ENCODE results near the gene ELP6. TPM values are rescaled to one million over a fixed set of nuclear protein-coding genes. Genes with fewer than 3 reads are reported as not detected.

ELP6 gene
- total RNA-seq: 10 to 100 TPM; 20.1 to 30.3 (median 25.0) TPM
- polyA plus RNA-seq: 10 to 100 TPM; 24.6 to 32.8 TPM
- long read RNA-seq, donor 1, transcript ELP6-206 (6 exons, 1,277 nt): minor isoform, 6 of 98 reads
- long read RNA-seq, donor 1, transcript ELP6-201 (7 exons, 1,401 nt): major isoform, 70 of 98 reads
- long read RNA-seq, donor 1, partial matches to known transcripts: 3 of 98 reads
- long read RNA-seq, donor 1, other reads (novel, unspliced or antisense): 17 of 98 reads
- long read RNA-seq, donor 2, transcript ELP6-201 (7 exons, 1,401 nt): major isoform, 19 of 40 reads
- long read RNA-seq, donor 2, partial matches to known transcripts: 17 of 40 reads
- long read RNA-seq, donor 2, other reads (novel, unspliced or antisense): 0 of 40 reads
- long read RNA-seq, donor 3, transcript ELP6-201 (7 exons, 1,401 nt): major isoform, 17 of 37 reads
- long read RNA-seq, donor 3, partial matches to known transcripts: 4 of 37 reads
- long read RNA-seq, donor 3, other reads (novel, unspliced or antisense): 13 of 37 reads

GRCh38 chr3:47513125-47513929 lies at the start of gene ELP6:
Gene ELP6 (minus strand): TSS chr3:47513712. CDS start chr3:47513590, 122 bp downstream.
- Histone ChIP-seq H3K9me3 (no peaks in the 10 kb centered on the region), H3K27ac (peak within 1 kb of the TSS; percentile 53 to 96), H3K4me3 (peak within 1 kb of the TSS; percentile 81), H3K4me1 (ENCODE audit: insufficient read depth) (peaks cover 6% of the 10 kb centered on the region), H3K27me3 (no peaks in the 10 kb centered on the region), H3K36me3 (no peaks in the 10 kb centered on the region)
- TF ChIP-seq EP300 (IDR thresholded peaks at IDR 0.05): no peak
- TF ChIP-seq CTCF (IDR thresholded peaks at IDR 0.05): peak; percentile 18 to 64 (median 61)
- TF ChIP-seq POLR2A (IDR thresholded peaks at IDR 0.05): peak; percentile 59
- DNase-seq: peak; percentile 97 to 98 (median 97)
- 0% methylated on average over 59 to 71 of the region's 71 CpGs for WGBS, 3 donors
- intact Hi-C loops (cut with DNase I): loop anchor here in 1 of 4 donors (5.0 kb wide), 1 partner anchor 36 kb away; the partner anchor contains the start of gene SCAP

GRCh38 chr3:47556351-47556750 lies 42.8 kb upstream of the ELP6 start:
- H3K4me1 ChIP-seq (ENCODE audit: insufficient read depth): no peaks in the 10 kb centered on the region
- H3K4me3 ChIP-seq: no peak overlapping the region
- no peaks in the 10 kb centered on the region for H3K9me3 ChIP-seq
- H3K27ac ChIP-seq: no peak overlapping the region
- no peak for TF ChIP-seq CTCF (IDR thresholded peaks at IDR 0.05)
- no peak for TF ChIP-seq EP300 (IDR thresholded peaks at IDR 0.05)
- TF ChIP-seq POLR2A (IDR thresholded peaks at IDR 0.05): no peak
- H3K36me3 ChIP-seq: no peaks in the 10 kb centered on the region
- DNase-seq: no peak
- no peaks in the 10 kb centered on the region for H3K27me3 ChIP-seq
- 92 to 97% (median 96%) methylated on average over 2 of the region's 2 CpGs for WGBS, 3 donors
- intact Hi-C loops (cut with DNase I): no loop called here

GRCh38 chr3:47554335-47554734 lies 40.8 kb upstream of the ELP6 start:
- no peak for DNase-seq
- no peak overlapping the region for H3K4me3 ChIP-seq
- H3K4me1 ChIP-seq (ENCODE audit: insufficient read depth): no peaks in the 10 kb centered on the region
- TF ChIP-seq CTCF (IDR thresholded peaks at IDR 0.05) (no peak), EP300 (IDR thresholded peaks at IDR 0.05) (no peak), POLR2A (IDR thresholded peaks at IDR 0.05) (no peak)
- intact Hi-C loops (cut with DNase I): no loop called here
- no peaks in the 10 kb centered on the region for H3K36me3 ChIP-seq
- no peak overlapping the region for H3K27ac ChIP-seq
- H3K27me3 ChIP-seq: no peaks in the 10 kb centered on the region
- no peaks in the 10 kb centered on the region for H3K9me3 ChIP-seq
- 76 to 82% (median 80%) methylated on average over 6 of the region's 6 CpGs for WGBS, 3 donors

GRCh38 chr3:47553407-47553806 lies 39.9 kb upstream of the ELP6 start:
- no peak for DNase-seq
- H3K27me3 ChIP-seq: no peaks in the 10 kb centered on the region
- H3K4me1 ChIP-seq (ENCODE audit: insufficient read depth): no peaks in the 10 kb centered on the region
- TF ChIP-seq POLR2A (IDR thresholded peaks at IDR 0.05): no peak
- no peak for TF ChIP-seq EP300 (IDR thresholded peaks at IDR 0.05)
- TF ChIP-seq CTCF (IDR thresholded peaks at IDR 0.05): no peak
- no peaks in the 10 kb centered on the region for H3K9me3 ChIP-seq
- 59 to 71% (median 70%) methylated on average over 7 of the region's 7 CpGs for WGBS, 3 donors
- no peak overlapping the region for H3K27ac ChIP-seq
- H3K36me3 ChIP-seq: no peaks in the 10 kb centered on the region
- intact Hi-C loops (cut with DNase I): no loop called here
- H3K4me3 ChIP-seq: no peak overlapping the region
